IPS DF 6.9 (cell line): Measurements from ENCODE around the gene SLC37A2.
A peak's percentile ranks its signal among the peaks of the same experiment; 100 is the strongest.

Experiments used
- DNase-seq: peaks from one replicate; pipeline ENCODE4 v3.0.0-alpha.2; 2013; ENCODE audit warnings: low read depth, low spot score
- H3K27ac ChIP-seq: one replicate; pipeline ENCODE4 v1.5.1; 2013; ENCODE audit warnings: low read length, control low read depth
- H3K27me3 ChIP-seq: 2 replicates; pipeline ENCODE4 v1.6.1; 2013; ENCODE audit warnings: mild to moderate bottlenecking, low read length; ENCODE audit not compliant: control insufficient read depth, insufficient read depth
- H3K36me3 ChIP-seq: 2 replicates; pipeline ENCODE4 v1.6.1; 2013; ENCODE audit warnings: low read length; ENCODE audit not compliant: control insufficient read depth, insufficient read depth
- H3K4me1 ChIP-seq: 2 replicates; pipeline ENCODE4 v1.6.1; 2013; ENCODE audit warnings: low read length; ENCODE audit not compliant: control insufficient read depth, insufficient read depth
- H3K4me3 ChIP-seq: 2 replicates; pipeline ENCODE4 v1.5.1; 2013; ENCODE audit warnings: mild to moderate bottlenecking, low read length
- H3K9me3 ChIP-seq: 2 replicates; pipeline ENCODE4 v1.6.1; 2013; ENCODE audit warnings: low read length, inconsistent platforms; ENCODE audit not compliant: control insufficient read depth, insufficient read depth
- WGBS: extraction: QIAGEN DNeasy Blood & Tissue Kit; methylation state at CpG from one replicate; pipeline ENCODE4 v1.1.7; 2013; ENCODE audit warnings: mixed read lengths, missing lambda C conversion rate; ENCODE audit not compliant: insufficient read length, insufficient coverage; 5-methylcytosine and 5-hydroxymethylcytosine counted together

SLC37A2 gene

DNA sequence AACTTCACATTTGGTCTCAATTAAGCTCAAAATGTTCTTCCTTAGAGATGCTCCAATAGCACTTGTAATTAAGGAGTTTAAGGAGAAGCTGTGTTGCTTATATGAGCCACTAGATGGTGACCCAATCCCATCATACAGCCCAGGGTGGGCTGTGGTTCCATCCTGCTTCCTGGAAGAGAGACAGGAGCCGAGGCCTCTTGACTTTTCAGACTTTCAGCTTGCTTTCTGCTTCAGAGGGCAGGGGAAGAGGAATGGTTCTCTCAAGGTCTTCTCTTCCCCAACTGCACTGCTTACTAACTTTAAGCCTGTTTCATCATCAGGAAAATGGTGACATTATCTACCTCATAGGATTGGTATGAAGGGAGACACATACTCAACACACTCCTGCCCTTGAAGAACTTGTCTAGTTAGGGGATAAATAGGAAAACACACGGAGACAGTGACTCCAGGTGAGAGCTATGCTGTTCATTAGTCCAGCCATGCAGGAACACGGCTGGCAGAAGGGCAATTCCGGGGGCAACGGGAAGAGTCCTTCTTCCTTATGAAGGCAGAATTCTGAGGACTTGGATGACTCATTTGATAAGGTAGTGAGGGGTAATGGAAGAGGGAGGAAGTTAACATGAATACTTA, 28.3 kb downstream of the SLC37A2 start:
- DNase-seq, result peak; percentile 47
- Histone ChIP-seq H3K27me3 (no peaks in the 10 kb centered on the region), H3K9me3 (no peaks in the 10 kb centered on the region), H3K36me3 (no peaks in the 10 kb centered on the region), H3K27ac (no peak overlapping the region), H3K4me1 (peaks cover 2% of the 10 kb centered on the region; the same call in 1 of the 2 replicates), H3K4me3 (no peak overlapping the region)
- no CpG with 5 or more reads among the region's 5 CpGs for WGBS

DNA sequence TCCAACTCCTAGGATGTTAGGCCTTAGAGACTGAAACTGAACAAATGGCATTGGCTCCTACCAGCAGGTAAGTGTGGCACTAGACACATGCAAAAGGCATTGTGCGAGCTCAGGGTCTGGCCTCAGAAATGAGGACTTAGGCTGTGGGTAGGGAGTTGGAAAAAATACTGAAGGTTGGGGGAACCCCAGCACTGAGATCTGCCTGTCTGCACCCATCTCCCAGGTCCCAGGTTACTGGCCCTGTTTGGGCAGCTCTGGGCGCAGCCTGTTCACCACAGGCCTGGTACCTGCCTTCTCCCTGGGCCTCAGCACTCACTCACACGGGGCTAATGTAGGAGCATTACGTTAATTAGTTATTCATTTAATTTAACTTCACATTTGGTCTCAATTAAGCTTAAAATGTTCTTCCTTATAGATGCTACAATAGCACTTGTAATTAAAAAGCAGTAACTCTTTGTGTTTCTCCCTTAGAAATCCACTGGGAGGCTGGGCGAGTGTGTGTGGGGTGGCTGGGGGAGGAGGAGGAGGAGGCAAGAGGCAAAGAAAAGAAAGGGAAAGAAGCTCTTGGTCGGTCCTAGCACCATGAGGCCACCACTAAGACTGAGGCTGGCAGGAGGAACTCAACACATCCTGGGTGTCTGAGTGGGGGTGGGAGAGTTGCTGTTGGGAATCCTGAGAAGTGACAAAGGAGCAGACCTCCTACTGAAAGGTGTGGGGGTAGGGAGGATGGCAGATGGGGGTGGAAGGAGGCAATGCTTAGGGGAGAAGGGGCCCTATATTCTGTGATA, 29.0 kb downstream of the SLC37A2 start:
- no peak overlapping the region for H3K4me3 ChIP-seq
- no peaks in the 10 kb centered on the region for H3K36me3 ChIP-seq
- peaks cover 2% of the 10 kb centered on the region; the same call in 1 of the 2 replicates for H3K4me1 ChIP-seq
- DNase-seq, result no peak
- no peak overlapping the region for H3K27ac ChIP-seq
- no peaks in the 10 kb centered on the region for H3K27me3 ChIP-seq
- no peaks in the 10 kb centered on the region for H3K9me3 ChIP-seq
- WGBS, result no CpG with 5 or more reads among the region's 6 CpGs

DNA sequence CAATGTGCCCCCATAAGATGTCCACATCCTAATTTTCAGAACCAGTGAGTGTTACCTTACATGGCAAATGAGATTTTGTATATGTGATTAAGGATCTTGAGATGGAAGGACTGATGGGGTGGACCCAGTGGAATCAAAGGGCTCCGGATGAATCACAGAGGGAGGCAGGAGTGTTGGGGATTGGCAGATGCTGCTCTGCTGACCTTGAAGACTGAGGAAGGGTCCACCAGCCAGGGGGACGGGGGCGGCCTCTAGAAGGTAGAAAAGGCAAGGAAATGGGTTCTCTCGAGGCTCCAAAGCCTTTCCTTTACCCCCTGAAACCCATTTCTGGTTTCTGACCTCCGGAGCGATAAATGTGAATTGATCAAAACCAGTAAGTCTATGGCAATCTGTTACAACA, 29.6 kb downstream of the SLC37A2 start:
- Histone ChIP-seq H3K36me3 (no peaks in the 10 kb centered on the region), H3K27me3 (no peaks in the 10 kb centered on the region), H3K27ac (no peak overlapping the region), H3K4me3 (no peak overlapping the region), H3K9me3 (no peaks in the 10 kb centered on the region), H3K4me1 (peaks cover 2% of the 10 kb centered on the region; the same call in 1 of the 2 replicates)
- no peak for DNase-seq
- WGBS, result no CpG with 5 or more reads among the region's 6 CpGs

DNA sequence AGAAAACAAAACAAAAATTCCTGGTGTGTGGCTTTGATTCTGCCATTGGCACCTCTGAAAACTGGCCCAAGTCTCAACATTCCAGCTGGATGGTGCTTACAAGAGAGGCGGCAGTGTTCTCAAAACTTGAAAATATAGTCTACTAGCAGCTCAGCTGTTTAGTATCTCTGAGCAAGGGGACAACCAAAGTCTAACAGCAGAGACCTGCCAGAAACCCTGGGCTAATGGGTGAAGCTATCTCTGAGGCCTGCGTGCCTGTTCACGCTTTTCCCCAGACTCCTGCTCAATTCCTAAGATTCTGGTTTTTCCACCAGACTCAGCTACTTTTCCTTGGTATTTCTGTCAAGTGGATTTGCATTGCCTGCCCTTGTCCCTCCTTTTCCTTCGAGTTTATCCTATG, 30.4 kb downstream of the SLC37A2 start:
- H3K4me1 ChIP-seq, result peaks cover 2% of the 10 kb centered on the region; the same call in 1 of the 2 replicates
- WGBS, result no CpG with 5 or more reads among the region's 4 CpGs
- no peak for DNase-seq
- H3K4me3 ChIP-seq, result no peak overlapping the region
- no peaks in the 10 kb centered on the region for H3K9me3 ChIP-seq
- H3K36me3 ChIP-seq, result no peaks in the 10 kb centered on the region
- H3K27ac ChIP-seq, result no peak overlapping the region
- no peaks in the 10 kb centered on the region for H3K27me3 ChIP-seq

DNA sequence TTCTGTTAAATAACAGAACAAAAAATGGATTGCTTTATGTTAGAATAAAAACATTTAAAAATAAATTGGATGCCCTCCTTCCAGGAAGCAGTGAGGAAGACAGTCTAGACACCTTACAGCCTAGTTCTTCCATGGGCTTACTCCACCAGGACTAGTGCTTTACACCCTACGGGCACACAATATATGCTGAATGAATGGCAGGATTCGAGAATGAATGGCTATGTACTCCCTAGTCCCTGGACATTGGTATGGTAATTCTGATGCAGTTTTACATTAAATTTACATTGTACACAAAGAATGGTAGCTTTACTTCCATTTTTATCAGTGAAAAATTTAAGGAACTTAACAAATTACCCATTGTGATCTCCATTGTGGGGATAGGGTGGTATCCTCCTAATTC, 31.6 kb downstream of the SLC37A2 start:
- H3K36me3 ChIP-seq, result no peaks in the 10 kb centered on the region
- no peaks in the 10 kb centered on the region for H3K27me3 ChIP-seq
- DNase-seq, result no peak
- no CpG with 5 or more reads among the region's 2 CpGs for WGBS
- no peak overlapping the region for H3K27ac ChIP-seq
- no peaks in the 10 kb centered on the region for H3K9me3 ChIP-seq
- H3K4me1 ChIP-seq, result peaks cover 2% of the 10 kb centered on the region; the same call in 1 of the 2 replicates
- H3K4me3 ChIP-seq, result no peak overlapping the region

DNA sequence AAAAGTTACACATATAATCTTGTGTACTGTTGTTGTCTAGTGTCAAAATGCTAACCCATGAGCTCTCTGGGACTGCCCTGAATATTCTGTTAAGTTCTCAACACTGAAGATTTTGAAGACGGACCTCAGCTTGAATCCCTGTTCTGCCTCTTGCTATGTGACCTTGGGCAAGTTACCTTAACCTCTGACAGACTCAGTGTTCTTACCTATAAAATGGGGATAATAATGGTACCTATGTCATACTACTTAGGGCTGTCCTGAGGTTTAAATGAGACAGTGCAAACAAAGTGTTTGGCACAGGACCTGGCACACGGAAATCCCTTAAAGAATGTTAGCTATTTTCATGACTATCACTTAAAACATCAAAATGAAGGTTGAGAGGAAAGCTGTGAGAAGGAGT, 37.0 kb downstream of the SLC37A2 start:
- 0 out of 2 replicates have a peak, but pooled peaks cover 2% of the 10 kb centered on the region for H3K36me3 ChIP-seq
- no peak for DNase-seq
- no CpG with 5 or more reads among the region's 2 CpGs for WGBS

DNA sequence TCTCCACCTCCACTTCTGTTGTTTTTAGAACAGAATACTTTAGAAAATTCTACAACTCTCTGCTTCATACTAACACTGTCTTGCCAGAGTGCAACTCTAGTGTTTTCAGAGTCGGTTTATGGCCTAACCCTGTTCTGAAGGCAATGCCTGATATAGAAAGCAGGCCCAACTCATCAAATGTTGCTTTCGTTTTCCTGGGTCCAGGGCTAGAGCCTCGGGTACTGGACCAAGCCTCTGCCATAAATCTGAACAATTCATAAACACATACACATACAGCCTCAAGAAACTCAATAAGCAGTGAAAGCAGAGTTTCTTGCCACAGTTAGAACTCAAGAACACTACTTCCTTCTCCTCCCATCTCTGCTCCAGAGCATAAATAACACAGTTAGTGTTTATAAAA, 38.5 kb downstream of the SLC37A2 start:
- DNase-seq, result no peak
- Histone ChIP-seq H3K9me3 (no peaks in the 10 kb centered on the region), H3K27me3 (no peaks in the 10 kb centered on the region), H3K4me1 (no peaks in the 10 kb centered on the region), H3K4me3 (no peak overlapping the region), H3K27ac (no peak overlapping the region), H3K36me3 (0 out of 2 replicates have a peak, but pooled peaks cover 2% of the 10 kb centered on the region)
- no CpG with 5 or more reads among the region's 3 CpGs for WGBS

More for the DNA sequence above, 37.0 kb downstream of the SLC37A2 start:
- Histone ChIP-seq H3K4me1 (no peaks in the 10 kb centered on the region), H3K27ac (no peak overlapping the region), H3K4me3 (no peak overlapping the region), H3K27me3 (no peaks in the 10 kb centered on the region), H3K9me3 (no peaks in the 10 kb centered on the region)

DNA sequence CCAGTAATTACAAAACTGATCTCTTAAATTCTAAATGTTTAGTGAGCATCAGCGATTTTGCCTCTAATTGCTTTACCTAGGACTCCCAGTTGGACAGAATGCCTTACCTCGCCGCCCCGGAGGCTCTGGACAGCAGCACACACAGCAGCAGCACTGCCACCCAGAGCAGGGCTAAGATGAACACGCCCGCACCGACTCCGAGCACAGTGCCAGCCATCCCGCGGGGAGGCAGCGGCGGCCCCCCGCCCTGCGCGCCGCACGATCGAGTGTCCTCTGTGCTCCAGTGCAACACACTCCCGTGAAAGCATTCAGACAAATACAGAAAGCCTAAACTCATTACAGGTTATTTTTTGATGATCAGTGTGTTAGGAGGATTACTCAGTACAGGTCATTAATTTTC, 38.9 kb downstream of the SLC37A2 start:
- no peak for DNase-seq
- Histone ChIP-seq H3K27me3 (no peaks in the 10 kb centered on the region), H3K4me1 (no peaks in the 10 kb centered on the region), H3K27ac (no peak overlapping the region), H3K36me3 (0 out of 2 replicates have a peak, but pooled peaks cover 2% of the 10 kb centered on the region), H3K9me3 (no peaks in the 10 kb centered on the region), H3K4me3 (no peak overlapping the region)
- WGBS, result no CpG with 5 or more reads among the region's 19 CpGs

DNA sequence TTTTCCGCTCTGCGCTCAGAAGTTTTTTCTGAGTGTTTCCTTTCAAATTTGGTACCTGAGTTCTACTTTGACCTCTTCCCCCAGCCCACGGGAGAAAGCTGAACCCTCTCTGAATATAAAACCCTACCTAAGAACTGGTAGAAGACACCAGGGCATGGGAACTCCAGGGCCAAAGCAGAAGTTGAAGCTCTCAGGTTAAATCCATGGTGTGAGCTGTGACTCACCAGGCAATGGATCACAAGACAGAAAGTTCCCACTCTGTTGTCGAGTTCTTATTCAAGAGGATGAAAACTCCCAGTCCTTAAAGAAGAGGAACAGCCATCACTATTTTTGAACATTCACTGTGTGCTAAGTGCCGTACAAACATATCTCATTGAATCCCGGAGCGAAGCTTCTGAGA, 39.4 kb downstream of the SLC37A2 start:
- H3K4me3 ChIP-seq, result no peak overlapping the region
- no peaks in the 10 kb centered on the region for H3K4me1 ChIP-seq
- DNase-seq, result no peak
- H3K27ac ChIP-seq, result no peak overlapping the region
- H3K36me3 ChIP-seq, result 0 out of 2 replicates have a peak, but pooled peaks cover 2% of the 10 kb centered on the region
- H3K27me3 ChIP-seq, result no peaks in the 10 kb centered on the region
- H3K9me3 ChIP-seq, result no peaks in the 10 kb centered on the region
- no CpG with 5 or more reads among the region's 7 CpGs for WGBS

DNA sequence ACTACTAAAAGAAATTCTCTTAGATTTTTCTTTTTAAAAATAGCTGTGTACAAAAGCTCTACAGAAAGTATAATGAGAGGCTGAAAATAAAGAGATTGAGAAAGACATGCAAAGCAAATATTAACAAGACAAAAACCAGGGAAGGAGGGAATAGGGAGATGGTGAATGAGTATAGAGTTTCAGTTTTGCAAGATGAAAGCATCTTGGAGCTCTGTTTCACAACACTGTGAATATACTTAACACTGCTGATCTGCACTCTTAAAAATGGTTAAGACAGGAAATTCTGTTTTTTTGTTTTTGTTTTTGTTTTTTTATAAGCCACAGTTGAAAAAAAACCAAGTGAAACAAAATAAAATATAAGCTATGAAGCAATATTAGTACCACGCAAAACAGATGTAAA, 42.8 kb downstream of the SLC37A2 start:
- no peaks in the 10 kb centered on the region for H3K9me3 ChIP-seq
- H3K36me3 ChIP-seq, result no peaks in the 10 kb centered on the region
- H3K4me3 ChIP-seq, result no peak overlapping the region
- H3K27ac ChIP-seq, result no peak overlapping the region
- no peaks in the 10 kb centered on the region for H3K27me3 ChIP-seq
- no peaks in the 10 kb centered on the region for H3K4me1 ChIP-seq
- no peak for DNase-seq
- no CpG with 5 or more reads among the region's 1 CpG for WGBS
